ENCODE results near the gene NDUFAF5. TPM values are rescaled to one million over a fixed set of nuclear protein-coding genes. Genes with fewer than 3 reads are reported as not detected.

Gene NDUFAF5
- total and polyA plus RNA-seq, 2 of the 8 experiments (the other 6 are each of a cell fraction or from before 2014, with no cell fraction given), result 11.8 to 32.3 TPM

- CTCF ChIA-PET (ENCODE audit: partially characterized antibody), result no interaction called here
- no peak overlapping the region for H3K4me3 ChIP-seq (ENCODE audit: extremely low read depth in 1 of 4, insufficient read depth in 2 of 4, low read depth in 3 of 4, low read length in 4 of 4)
- DNase-seq (ENCODE audit: low read depth in 1 of 2, low spot score in 2 of 2) (no peak), FAIRE-seq (no peak)
- no peak overlapping the region for H2AK5ac ChIP-seq (ENCODE audit: low read depth, low read length)
- H3K4ac ChIP-seq (replicated peaks; ENCODE audit: insufficient read length, low read depth, low read length), result no peak overlapping the region
- no peaks in the 10 kb centered on the region for H3K9me3 ChIP-seq (ENCODE audit: insufficient read depth in 2 of 2, low read depth in 1 of 2, low read length in 1 of 2)
- WGBS, 2 experiments (ENCODE audit: extremely low coverage in 1 of 2, insufficient coverage in 1 of 2, insufficient read length in 1 of 2, insufficient replicate concordance in 2 of 2, low coverage in 1 of 2, low lambda C conversion rate in 2 of 2, missing lambda C conversion rate in 1 of 2), result 92% methylated on average over 1 of the region's 1 CpG; no CpG with 5 or more reads in 1 of the 2 experiments
- H3K9ac ChIP-seq (replicated peaks in 1 of 4; ENCODE audit: extremely low read depth in 1 of 4, low read depth in 3 of 4, low read length in 3 of 4), result no peak overlapping the region
- H2AFZ ChIP-seq (ENCODE audit: low read length), result no peak overlapping the region
- H3K14ac ChIP-seq (ENCODE audit: insufficient read length), result no peak overlapping the region
- POLR2A ChIA-PET (ENCODE audit: partially characterized antibody), result interaction anchor here (1.1 kb wide), 1 partner anchor 10 kb away, joined by 3 read pairs; no protein-coding TSS in a partner anchor
- H3K18ac ChIP-seq (ENCODE audit: extremely low read depth, low read length), result no peak overlapping the region
- no peak overlapping the region for H3K56ac ChIP-seq (replicated peaks; ENCODE audit: insufficient read length, low read depth, low read length)
- H3K36me3 ChIP-seq (ENCODE audit: control insufficient read depth in 2 of 4, insufficient read depth in 4 of 4, low read length in 3 of 4), result no peaks in the 10 kb centered on the region
- H2BK120ac ChIP-seq (replicated peaks; ENCODE audit: low read depth, low read length), result no peak overlapping the region
- no peaks in the 10 kb centered on the region for H3K4me1 ChIP-seq (replicated peaks in 1 of 4; ENCODE audit: control insufficient read depth in 3 of 4, insufficient read depth in 4 of 4, low read length in 3 of 4)
- H4K91ac ChIP-seq (replicated peaks; ENCODE audit: insufficient read length, low read length), result no peak overlapping the region
- no peak overlapping the region for H2BK15ac ChIP-seq (ENCODE audit: low read length)
- no peak overlapping the region for H3K23ac ChIP-seq (ENCODE audit: insufficient read length)
- H3K23me2 ChIP-seq (ENCODE audit: low read depth, low read length), result no peaks in the 10 kb centered on the region; the same call in 1 of the 2 replicates
- no peak overlapping the region for H4K8ac ChIP-seq (ENCODE audit: extremely low read depth, insufficient read depth, low read length)
- H3K27me3 ChIP-seq (replicated peaks in 1 of 4; ENCODE audit: control insufficient read depth in 3 of 4, extremely low read depth in 1 of 4, insufficient read depth in 3 of 4, low read length in 3 of 4), result no peaks in the 10 kb centered on the region
- H4K5ac ChIP-seq (ENCODE audit: insufficient read length, low read depth, low read length), result no peak overlapping the region
- no peak overlapping the region for H3K27ac ChIP-seq (ENCODE audit: low read depth, low read length)
- no peaks in the 10 kb centered on the region for H3K79me1 ChIP-seq (ENCODE audit: low read depth, low read length)
- no peaks in the 10 kb centered on the region for H4K20me1 ChIP-seq (replicated peaks in 1 of 2; ENCODE audit: control insufficient read depth in 1 of 2, insufficient read depth in 2 of 2, low read length in 2 of 2)
- H2BK12ac ChIP-seq (ENCODE audit: low read depth, low read length), result no peak overlapping the region
- H2BK20ac ChIP-seq (ENCODE audit: low read length), result no peak overlapping the region
- no peak overlapping the region for H3K4me2 ChIP-seq (ENCODE audit: insufficient read depth in 1 of 2, low read depth in 2 of 2, low read length in 2 of 2)
- no peaks in the 10 kb centered on the region for H3K79me2 ChIP-seq (ENCODE audit: control insufficient read depth in 1 of 2, insufficient read depth in 2 of 2, low read length in 2 of 2)
- H2BK5ac ChIP-seq (ENCODE audit: low read depth, low read length), result no peak overlapping the region
- TF ChIP-seq JUN (IDR thresholded peaks at IDR 0.05; ENCODE audit: low read depth, low read length), result no peak
- no peak for TF ChIP-seq BACH1 (IDR thresholded peaks at IDR 0.05; ENCODE audit: low read length)
- TF ChIP-seq CHD1 (IDR thresholded peaks at IDR 0.05; ENCODE audit: low read depth, low read length), result no peak
- no peak for TF ChIP-seq EGR1 (IDR thresholded peaks at IDR 0.05; ENCODE audit: borderline replicate concordance, low read depth, low read length)
- TF ChIP-seq ZNF274 (IDR thresholded peaks at IDR 0.05; ENCODE audit: borderline replicate concordance, extremely low read depth, low read length), result no peak
- no peak for TF ChIP-seq CBX5 (IDR thresholded peaks at IDR 0.05; ENCODE audit: low read depth, low read length)
- TF ChIP-seq BCL11A (IDR thresholded peaks at IDR 0.05; ENCODE audit: low read depth in 2 of 2, low read length in 2 of 2), result no peak
- TF ChIP-seq NRF1 (IDR thresholded peaks at IDR 0.05; ENCODE audit: low read depth, low read length), result no peak
- TF ChIP-seq USF2 (IDR thresholded peaks at IDR 0.05; ENCODE audit: low read length), result no peak
- TF ChIP-seq FOSL1 (IDR thresholded peaks at IDR 0.05; ENCODE audit: insufficient read depth, low read depth, low read length), result no peak
- TF ChIP-seq POU5F1 (IDR thresholded peaks at IDR 0.05; ENCODE audit: low read depth, low read length), result no peak
- TF ChIP-seq GABPA (IDR thresholded peaks at IDR 0.05; ENCODE audit: borderline replicate concordance, insufficient read depth, low read length), result no peak
- no peak for TF ChIP-seq KDM5A (IDR thresholded peaks at IDR 0.05; ENCODE audit: low read length)
- TF ChIP-seq, protein P1, sequence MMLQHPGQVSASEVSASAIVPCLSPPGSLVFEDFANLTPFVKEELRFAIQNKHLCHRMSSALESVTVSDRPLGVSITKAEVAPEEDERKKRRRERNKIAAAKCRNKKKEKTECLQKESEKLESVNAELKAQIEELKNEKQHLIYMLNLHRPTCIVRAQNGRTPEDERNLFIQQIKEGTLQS (IDR thresholded peaks at IDR 0.05; ENCODE audit: insufficient read depth, low read depth, low read length), result no peak
Measured at GRCh38 chr20:13852306-13852705, 67.5 kb downstream of the NDUFAF5 start.
